Measurements from ENCODE around the gene SPO11. TPM values are rescaled to one million over a fixed set of nuclear protein-coding genes. Genes with fewer than 3 reads are reported as not detected.

The SPO11 gene
- total RNA-seq, 4 donors from 2014 or later: not detected

GRCh38 chr20:57323034-57323433, 6.6 kb upstream of the SPO11 start:
- DNase-seq (ENCODE audit: low spot score): no peak
- peak; percentile 93 for ATAC-seq (ENCODE audit: low FRiP score)
- no peak for TF ChIP-seq CTCF (IDR thresholded peaks at IDR 0.05)

- DNase-seq (ENCODE audit: low spot score) (no peak), ATAC-seq (ENCODE audit: low FRiP score) (no peak)
- TF ChIP-seq CTCF (IDR thresholded peaks at IDR 0.05): no peak
Observed at GRCh38 chr20:57325632-57326356, 3.8 kb upstream of the SPO11 start.

- TF ChIP-seq CTCF (IDR thresholded peaks at IDR 0.05): no peak
- no peak for DNase-seq (ENCODE audit: low spot score)
- no peak for ATAC-seq (ENCODE audit: low FRiP score)
Observed at GRCh38 chr20:57326667-57327455, 2.7 kb upstream of the SPO11 start.

- DNase-seq (ENCODE audit: low spot score): no peak
- no peak for TF ChIP-seq CTCF (IDR thresholded peaks at IDR 0.05)
Observed at GRCh38 chr20:57327820-57328219, 1.8 kb upstream of the SPO11 start.

GRCh38 chr20:57330998-57331397, 1.4 kb downstream of the SPO11 start:
- ATAC-seq (ENCODE audit: low FRiP score) (no peak), DNase-seq (ENCODE audit: low spot score) (no peak)
- TF ChIP-seq CTCF (IDR thresholded peaks at IDR 0.05): no peak

More at GRCh38 chr20:57327820-57328219, 1.8 kb upstream of the SPO11 start:
- no peak for ATAC-seq (ENCODE audit: low FRiP score)

GRCh38 chr20:57332105-57333089, 2.8 kb downstream of the SPO11 start:
- no peak for TF ChIP-seq CTCF (IDR thresholded peaks at IDR 0.05)
- ATAC-seq (ENCODE audit: low FRiP score) (no peak), DNase-seq (ENCODE audit: low spot score) (no peak)

Measured in omental fat pad (tissue), 4 donors.